Trophoblast cell (in vitro differentiated cells and primary cell): ENCODE measurements around the gene BACH2.
A peak's percentile ranks its signal among the peaks of the same experiment; 100 is the strongest.

Experiments used
- DNase-seq, 2 donors: peaks; one replicate each; pipeline ENCODE4 v3.0.0-alpha.2; 2016
- H2AFZ ChIP-seq: 2 replicates; pipeline ENCODE4 v1.6.1; 2013; ENCODE audit warnings: low read length, moderate library complexity, mild to moderate bottlenecking; ENCODE audit not compliant: insufficient read depth, poor library complexity
- H2AK5ac ChIP-seq: 2 replicates; pipeline ENCODE4 v1.6.1; 2013; ENCODE audit warnings: mild to moderate bottlenecking, low read length
- H2BK120ac ChIP-seq: 2 replicates; pipeline ENCODE4 v1.6.1; 2013; ENCODE audit warnings: low read length, mild to moderate bottlenecking, moderate library complexity; ENCODE audit not compliant: insufficient read depth, poor library complexity
- H2BK12ac ChIP-seq: 2 replicates; pipeline ENCODE4 v1.6.1; 2013; ENCODE audit warnings: mild to moderate bottlenecking, low read length, moderate library complexity
- H2BK5ac ChIP-seq: 2 replicates; pipeline ENCODE4 v1.6.1; 2013; ENCODE audit warnings: low read length, low read depth, moderate library complexity, mild to moderate bottlenecking; ENCODE audit not compliant: poor library complexity
- H3K14ac ChIP-seq: 2 replicates; pipeline ENCODE4 v1.6.1; 2013; ENCODE audit warnings: mild to moderate bottlenecking, low read length
- H3K18ac ChIP-seq: 2 replicates; pipeline ENCODE4 v1.6.1; 2013; ENCODE audit warnings: mild to moderate bottlenecking, low read length
- H3K23ac ChIP-seq: 2 replicates; pipeline ENCODE4 v1.6.1; 2013; ENCODE audit warnings: low read length
- H3K27ac ChIP-seq: 2 replicates; pipeline ENCODE4 v1.5.1; 2013; ENCODE audit warnings: low read depth, mild to moderate bottlenecking, inconsistent platforms, low read length, moderate library complexity
- H3K27me3 ChIP-seq: 2 replicates; pipeline ENCODE4 v1.6.1; 2013; ENCODE audit warnings: inconsistent platforms, mild to moderate bottlenecking, low read length, moderate library complexity; ENCODE audit not compliant: insufficient read depth
- H3K36me3 ChIP-seq, 2 experiments: 1 replicate in 1 of 2; 2 replicates in 1 of 2; pipeline ENCODE4 v1.6.1; 2013; ENCODE audit warnings: low read length in 2 of 2, mild to moderate bottlenecking in 2 of 2, moderate library complexity in 1 of 2; ENCODE audit not compliant: insufficient read depth in 2 of 2, control insufficient read depth in 1 of 2
- H3K4ac ChIP-seq: 2 replicates; pipeline ENCODE4 v1.6.1; 2013; ENCODE audit warnings: low read depth, mild to moderate bottlenecking, low read length, moderate library complexity
- H3K4me1 ChIP-seq, 2 experiments: 1 replicate in 1 of 2; 2 replicates in 1 of 2; pipeline ENCODE4 v1.6.1; 2013; ENCODE audit warnings: low read length in 2 of 2, mild to moderate bottlenecking in 2 of 2, moderate library complexity in 1 of 2; ENCODE audit not compliant: insufficient read depth in 2 of 2, control insufficient read depth in 1 of 2
- H3K4me2 ChIP-seq: 2 replicates; pipeline ENCODE4 v1.6.1; 2013; ENCODE audit warnings: inconsistent platforms, mild to moderate bottlenecking, low read length, moderate library complexity
- H3K4me3 ChIP-seq: 2 replicates; pipeline ENCODE4 v1.5.1; 2013; ENCODE audit warnings: mild to moderate bottlenecking, low read depth, low read length, inconsistent platforms
- H3K79me1 ChIP-seq: one replicate; pipeline ENCODE4 v1.6.1; 2013; ENCODE audit warnings: low read length
- H3K79me2 ChIP-seq: 2 replicates; pipeline ENCODE4 v1.6.1; 2013; ENCODE audit warnings: low read length, mild to moderate bottlenecking; ENCODE audit not compliant: control insufficient read depth, insufficient read depth, poor library complexity
- H3K9ac ChIP-seq: 2 replicates; pipeline ENCODE4 v1.6.1; 2013; ENCODE audit warnings: mild to moderate bottlenecking, low read length
- H3K9me3 ChIP-seq: 2 replicates; pipeline ENCODE4 v1.6.1; 2013; ENCODE audit warnings: low read depth, mild to moderate bottlenecking, control low read depth, inconsistent platforms, low read length; ENCODE audit not compliant: insufficient read depth
- H4K12ac ChIP-seq: 2 replicates; pipeline ENCODE4 v1.6.1; 2013; ENCODE audit warnings: low read depth, mild to moderate bottlenecking, low read length, moderate library complexity
- H4K8ac ChIP-seq: 2 replicates; pipeline ENCODE4 v1.6.1; 2013; ENCODE audit warnings: low read depth, mild to moderate bottlenecking, low read length, moderate library complexity
- H4K91ac ChIP-seq: one replicate; pipeline ENCODE4 v1.6.1; 2013; ENCODE audit warnings: low read depth, mild to moderate bottlenecking, low read length, moderate library complexity
- WGBS: extraction: QIAGEN DNeasy Blood & Tissue Kit; methylation state at CpG from one replicate; pipeline ENCODE4 v1.1.7; 2013; ENCODE audit warnings: missing lambda C conversion rate; ENCODE audit not compliant: insufficient read length, insufficient coverage; ENCODE audit errors: extremely low coverage; 5-methylcytosine and 5-hydroxymethylcytosine counted together

BACH2 gene

GRCh38 chr6:90178384-90178855, 118.2 kb downstream of the BACH2 start:
- WGBS, result no CpG with 5 or more reads among the region's 4 CpGs
- no peak overlapping the region for H2BK120ac ChIP-seq
- H3K9me3 ChIP-seq, result no peaks in the 10 kb centered on the region
- H2BK12ac ChIP-seq, result no peak overlapping the region
- H3K23ac ChIP-seq, result no peak overlapping the region
- DNase-seq, result no peak
- H2AK5ac ChIP-seq, result no peak overlapping the region
- H4K12ac ChIP-seq, result no peak overlapping the region
- no peak overlapping the region for H3K4me2 ChIP-seq
- H3K4ac ChIP-seq, result no peak overlapping the region
- no peak overlapping the region for H2BK5ac ChIP-seq
- no peaks in the 10 kb centered on the region for H3K27me3 ChIP-seq
- peaks cover 11 to 12% of the 10 kb centered on the region in 2 experiments for H3K4me1 ChIP-seq
- no peaks in the 10 kb centered on the region for H3K36me3 ChIP-seq
- H3K4me3 ChIP-seq, result no peak overlapping the region
- no peak overlapping the region for H3K18ac ChIP-seq
- no peak overlapping the region for H2AFZ ChIP-seq
- no peak overlapping the region for H3K9ac ChIP-seq
- no peak overlapping the region for H4K91ac ChIP-seq
- H3K79me1 ChIP-seq, result peaks cover 7% of the 10 kb centered on the region
- no peak overlapping the region for H3K27ac ChIP-seq
- no peak overlapping the region for H3K14ac ChIP-seq
- H3K79me2 ChIP-seq, result peaks cover 3% of the 10 kb centered on the region
- H4K8ac ChIP-seq, result no peak overlapping the region

- Histone ChIP-seq H3K23ac (no peak overlapping the region), H2AK5ac (no peak overlapping the region), H4K8ac (no peak overlapping the region), H4K12ac (no peak overlapping the region), H4K91ac (no peak overlapping the region), H2AFZ (no peak overlapping the region), H3K79me2 (peaks cover 3% of the 10 kb centered on the region), H3K9ac (peak overlapping the region; percentile 73), H3K36me3 (no peaks in the 10 kb centered on the region), H3K4me1 (peaks cover 11 to 12% of the 10 kb centered on the region in 2 experiments), H3K27me3 (no peaks in the 10 kb centered on the region), H3K18ac (no peak overlapping the region), H3K4me3 (no peak overlapping the region), H3K79me1 (peaks cover 7% of the 10 kb centered on the region), H2BK12ac (peak overlapping the region; percentile 56), H3K27ac (no peak overlapping the region), H3K4ac (no peak overlapping the region), H2BK5ac (no peak overlapping the region), H2BK120ac (no peak overlapping the region), H3K4me2 (no peak overlapping the region), H3K14ac (no peak overlapping the region), H3K9me3 (no peaks in the 10 kb centered on the region)
- no CpG with 5 or more reads among the region's 11 CpGs for WGBS
- no peak for DNase-seq
Observed at GRCh38 chr6:90177544-90178383, 118.9 kb downstream of the BACH2 start.

GRCh38 chr6:90175627-90176538, 120.8 kb downstream of the BACH2 start:
- Histone ChIP-seq H4K12ac (no peak overlapping the region), H3K18ac (peak overlapping the region; percentile 5), H2BK120ac (no peak overlapping the region), H4K8ac (peak overlapping the region; percentile 14), H3K4ac (no peak overlapping the region), H3K4me3 (no peak overlapping the region), H2BK12ac (peak overlapping the region; percentile 87), H3K9me3 (no peaks in the 10 kb centered on the region), H3K4me2 (no peak overlapping the region), H2AFZ (no peak overlapping the region), H3K36me3 (no peaks in the 10 kb centered on the region), H2BK5ac (no peak overlapping the region), H3K79me2 (peaks cover 2% of the 10 kb centered on the region), H3K14ac (no peak overlapping the region), H3K27ac (peak overlapping the region; percentile 20), H2AK5ac (peak overlapping the region; percentile 77), H4K91ac (peak overlapping the region; percentile 5), H3K9ac (no peak overlapping the region), H3K4me1 (peaks cover 10 to 11% of the 10 kb centered on the region in 2 experiments), H3K27me3 (no peaks in the 10 kb centered on the region), H3K23ac (no peak overlapping the region), H3K79me1 (peaks cover 5% of the 10 kb centered on the region)
- DNase-seq, result peak; percentile 39
- WGBS, result no CpG with 5 or more reads among the region's 8 CpGs

- no CpG with 5 or more reads among the region's 3 CpGs for WGBS
- H3K14ac ChIP-seq, result no peak overlapping the region
- no peaks in the 10 kb centered on the region for H3K27me3 ChIP-seq
- no peak overlapping the region for H2BK120ac ChIP-seq
- no peak overlapping the region for H3K4me2 ChIP-seq
- no peak overlapping the region for H3K4me3 ChIP-seq
- H3K23ac ChIP-seq, result no peak overlapping the region
- H3K9ac ChIP-seq, result no peak overlapping the region
- H3K9me3 ChIP-seq, result no peaks in the 10 kb centered on the region
- H4K91ac ChIP-seq, result no peak overlapping the region
- peaks cover 10 to 11% of the 10 kb centered on the region in 2 experiments for H3K4me1 ChIP-seq
- H4K8ac ChIP-seq, result no peak overlapping the region
- no peak overlapping the region for H2AK5ac ChIP-seq
- no peak overlapping the region for H2AFZ ChIP-seq
- DNase-seq, result no peak
- peaks cover 5% of the 10 kb centered on the region for H3K79me1 ChIP-seq
- H3K18ac ChIP-seq, result no peak overlapping the region
- H3K27ac ChIP-seq, result no peak overlapping the region
- no peak overlapping the region for H2BK5ac ChIP-seq
- H4K12ac ChIP-seq, result no peak overlapping the region
- H3K36me3 ChIP-seq, result no peaks in the 10 kb centered on the region
- H3K79me2 ChIP-seq, result peaks cover 2% of the 10 kb centered on the region
- H3K4ac ChIP-seq, result no peak overlapping the region
- no peak overlapping the region for H2BK12ac ChIP-seq
Observed at GRCh38 chr6:90173262-90173925, 123.2 kb downstream of the BACH2 start.
